ENCODE data around the gene AR.

GRCh38 chrX:67624325-67624724, 80.5 kb downstream of the AR start:
- TF ChIP-seq POLR2A (IDR thresholded peaks at IDR 0.05; ENCODE audit: low read depth, low read length), result no peak
- TF ChIP-seq TAF1 (IDR thresholded peaks at IDR 0.05; ENCODE audit: borderline replicate concordance, low read depth, low read length), result no peak
- no peak for TF ChIP-seq POLR2AphosphoS5 (IDR thresholded peaks at IDR 0.05; ENCODE audit: low read depth, low read length)

Data from GM12892 (cell line).